HG02623 (cell line): ENCODE data around the gene CHPF.

Experiments
- ATAC-seq: cut with Tn5 transposase; IDR thresholded peaks from one replicate; pipeline ENCODE4 v1.9.1; 2021; ENCODE audit warnings: moderate library complexity; ENCODE audit not compliant: unreplicated experiment

CHPF gene

DNA sequence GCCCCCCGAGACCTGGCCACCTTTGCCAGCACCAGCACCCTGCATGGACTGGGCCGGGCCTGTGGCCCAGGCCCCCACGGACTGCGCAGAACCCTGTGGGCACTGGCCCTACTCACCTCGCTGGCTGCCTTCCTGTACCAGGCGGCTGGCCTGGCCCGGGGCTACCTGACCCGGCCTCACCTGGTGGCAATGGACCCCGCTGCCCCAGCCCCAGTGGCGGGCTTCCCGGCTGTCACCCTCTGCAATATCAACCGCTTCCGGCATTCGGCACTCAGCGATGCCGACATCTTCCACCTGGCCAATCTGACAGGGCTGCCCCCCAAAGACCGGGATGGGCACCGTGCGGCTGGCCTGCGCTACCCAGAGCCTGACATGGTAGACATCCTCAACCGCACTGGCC lies 28.8 kb downstream of the CHPF start:
- ATAC-seq = no peak

DNA sequence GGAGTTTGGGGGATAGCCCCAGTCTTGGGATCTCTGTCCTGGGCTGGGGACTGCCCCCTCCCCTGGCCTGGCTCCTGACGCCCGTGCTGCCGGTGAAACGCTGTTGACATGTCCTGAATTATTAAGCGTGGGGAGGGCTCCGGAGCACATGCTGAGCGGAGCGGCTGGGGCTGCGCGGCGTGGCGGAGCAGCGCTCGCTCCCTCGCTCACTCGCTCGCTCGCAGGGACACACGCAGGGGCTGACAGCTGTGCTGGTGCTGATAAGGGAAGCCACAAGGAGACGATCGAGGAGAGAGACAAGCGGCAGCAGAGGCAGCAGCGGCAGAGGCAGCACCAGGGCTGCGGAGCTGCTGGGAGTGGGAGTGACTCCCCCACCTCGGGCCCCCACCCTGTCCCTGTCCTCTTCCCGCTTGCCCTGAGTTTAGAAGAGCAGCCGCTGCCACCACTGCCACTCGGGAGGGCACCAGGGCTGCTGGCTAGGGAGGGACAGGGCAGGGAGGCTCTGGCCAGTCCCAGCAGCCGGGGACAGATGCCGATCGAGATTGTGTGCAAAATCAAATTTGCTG lies 29.3 kb downstream of the CHPF start, which contains the start of gene ASIC4:
Gene ASIC4 (plus strand): TSS at position 287 of the 566 bp plus-strand sequence. CDS start 243 bp downstream, at position 530.
- ATAC-seq = no peak

DNA sequence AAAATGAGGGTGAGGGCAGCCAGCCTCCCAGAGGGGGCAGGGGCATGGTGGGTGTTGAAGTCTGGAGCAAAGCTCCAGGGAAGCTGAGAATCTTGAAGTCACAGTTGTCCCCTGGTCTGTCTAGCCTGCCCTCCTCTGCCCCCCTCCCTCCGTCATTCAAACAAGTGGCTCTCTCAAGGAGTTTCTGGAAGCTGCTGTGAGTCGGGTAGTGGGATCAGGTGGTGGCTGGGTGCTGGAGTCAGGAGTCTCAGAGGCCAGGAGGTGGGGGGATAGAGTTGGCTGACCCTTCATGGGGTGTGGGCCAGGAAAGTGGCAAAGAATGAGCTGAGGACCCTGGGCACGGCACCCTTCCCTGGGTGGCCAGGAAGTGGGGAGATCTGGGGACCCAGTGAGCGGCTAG lies 29.8 kb downstream of the CHPF start:
- ATAC-seq = no peak

DNA sequence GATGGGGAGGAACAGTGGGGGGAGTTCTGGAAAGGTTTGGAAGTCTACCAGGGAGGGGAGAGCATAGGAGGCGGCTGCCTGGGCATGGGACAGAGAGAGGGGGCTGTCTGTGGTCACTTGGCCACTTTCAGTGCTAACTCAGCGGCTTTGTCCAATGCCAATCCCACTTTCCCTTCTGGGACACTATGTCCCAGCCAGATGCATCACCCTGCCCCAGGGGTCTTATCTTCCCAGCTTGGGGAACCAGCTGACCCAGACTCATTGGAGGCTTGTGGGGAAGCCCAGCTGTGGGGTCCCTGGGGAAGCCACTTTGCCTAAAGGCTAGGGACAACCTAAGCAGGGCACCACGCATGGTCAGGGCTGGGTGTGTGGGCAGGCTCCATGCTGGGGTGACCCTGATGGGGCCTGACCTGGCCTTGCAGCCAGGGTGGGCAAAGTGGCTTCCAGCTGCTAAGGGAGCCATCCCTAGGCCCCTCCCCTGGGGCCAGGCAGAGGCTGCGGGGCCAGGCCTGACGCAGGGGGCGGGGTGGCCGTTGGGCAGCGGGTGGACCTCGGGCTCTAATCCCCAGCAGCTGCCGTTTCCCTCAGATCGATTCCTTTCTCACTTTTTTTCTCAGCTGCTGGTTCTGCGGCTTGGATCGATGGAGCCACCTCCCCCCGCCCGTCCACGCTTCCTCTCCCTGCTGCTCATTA lies 30.9 kb downstream of the CHPF start:
- no peak for ATAC-seq

DNA sequence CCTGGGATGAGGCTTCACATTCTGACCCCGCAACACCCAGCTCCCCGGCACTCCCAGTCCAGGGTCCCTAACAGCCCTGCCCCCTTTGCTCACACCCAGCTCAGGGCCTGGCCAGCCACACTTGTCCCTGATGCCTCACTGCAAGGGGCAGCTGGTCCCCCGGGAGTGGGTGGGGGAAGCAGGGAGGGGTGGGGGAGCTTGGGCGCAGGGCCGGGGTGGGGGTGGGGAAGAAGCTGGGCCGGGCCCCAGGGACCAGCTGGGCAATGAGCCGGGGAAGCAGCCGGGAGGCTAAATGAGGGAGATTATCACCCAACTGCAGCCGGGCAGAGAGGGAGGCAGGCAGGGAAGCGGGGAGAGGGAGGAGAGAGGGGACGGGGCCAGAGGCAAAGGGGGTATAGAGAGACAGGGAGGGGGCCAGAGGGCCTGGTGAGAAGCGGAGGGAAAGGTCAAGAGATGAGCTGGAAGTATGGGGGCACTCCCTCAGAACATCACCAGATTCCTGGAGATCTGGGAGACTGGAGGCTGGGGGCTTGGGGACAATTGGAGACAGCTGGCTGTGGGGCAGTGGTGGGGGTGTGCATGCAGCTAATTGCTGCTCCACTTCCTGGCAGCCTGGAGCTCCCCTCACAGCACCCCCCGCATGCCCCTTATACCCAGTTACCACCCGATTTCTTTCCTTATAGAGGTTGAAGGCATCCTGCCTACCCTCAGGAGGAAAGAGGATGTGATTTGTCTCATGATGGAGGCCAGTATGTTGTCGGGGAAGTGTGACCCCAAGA lies 31.9 kb downstream of the CHPF start:
- no peak for ATAC-seq

DNA sequence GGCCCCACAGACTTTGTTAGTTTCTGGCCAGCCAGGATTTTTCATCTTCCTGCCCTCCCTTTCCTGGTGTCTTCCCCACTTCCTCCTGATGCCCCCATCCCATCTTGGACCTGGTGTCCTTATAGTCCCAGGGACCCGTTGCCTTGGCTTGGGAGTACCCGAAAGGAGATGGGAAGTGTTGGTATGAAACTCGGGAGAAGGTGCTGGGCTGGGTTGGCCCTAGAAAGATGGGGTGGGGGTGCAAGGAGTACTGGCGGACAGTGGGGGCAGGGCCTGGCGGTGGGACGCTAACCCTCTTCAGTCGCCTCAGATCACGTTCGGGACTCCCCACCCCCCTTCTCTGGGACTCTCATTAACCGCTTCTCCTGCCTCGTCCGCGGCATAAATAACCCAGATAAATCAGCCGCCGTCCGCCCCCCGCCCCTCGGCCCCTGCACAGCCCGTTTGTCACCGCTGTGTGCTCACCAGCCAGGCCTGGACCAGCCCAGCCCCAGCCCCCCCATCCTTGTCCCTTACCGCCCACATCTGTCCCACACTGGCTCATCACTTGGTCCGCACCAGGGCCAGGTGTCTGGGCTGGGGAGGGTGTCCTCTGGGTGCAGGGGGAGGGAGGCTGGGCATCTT lies 33.0 kb downstream of the CHPF start:
- no peak for ATAC-seq

DNA sequence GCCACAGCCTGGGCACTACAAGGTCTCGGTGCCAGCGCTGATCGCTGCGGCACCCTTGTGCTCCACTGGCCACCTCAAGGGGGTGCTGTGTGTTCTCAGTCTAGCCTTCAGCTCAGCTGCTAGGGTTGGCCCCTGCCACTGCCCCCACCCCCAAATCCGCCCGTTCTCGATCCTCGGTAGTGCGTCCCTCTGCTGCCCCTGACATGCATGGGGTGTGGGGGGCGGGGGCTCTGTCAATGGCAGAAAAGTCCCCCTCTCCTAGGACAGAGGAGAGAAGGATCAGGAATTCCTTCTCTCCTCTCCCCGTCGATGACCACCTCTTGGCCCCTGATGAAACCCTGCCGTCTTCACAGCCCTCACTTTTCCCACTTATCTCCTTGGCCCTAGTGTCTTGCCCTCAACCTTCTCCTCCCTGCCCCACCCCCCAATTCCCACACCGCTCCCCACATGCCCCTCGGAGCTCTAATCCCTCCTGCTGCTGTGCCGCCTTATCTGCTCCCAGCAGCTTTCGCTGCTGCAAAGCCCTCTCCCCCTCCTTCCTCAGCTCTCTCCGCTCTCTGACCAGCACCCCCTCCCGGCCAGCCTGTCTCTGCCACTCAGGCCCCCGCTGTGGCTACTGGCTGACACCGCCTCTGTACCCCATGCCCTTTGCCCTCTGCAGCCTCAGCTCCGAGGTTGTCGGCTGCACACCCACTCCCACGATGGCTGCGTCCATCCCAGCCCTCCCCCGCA lies 33.7 kb downstream of the CHPF start:
- peak; percentile 46 for ATAC-seq

DNA sequence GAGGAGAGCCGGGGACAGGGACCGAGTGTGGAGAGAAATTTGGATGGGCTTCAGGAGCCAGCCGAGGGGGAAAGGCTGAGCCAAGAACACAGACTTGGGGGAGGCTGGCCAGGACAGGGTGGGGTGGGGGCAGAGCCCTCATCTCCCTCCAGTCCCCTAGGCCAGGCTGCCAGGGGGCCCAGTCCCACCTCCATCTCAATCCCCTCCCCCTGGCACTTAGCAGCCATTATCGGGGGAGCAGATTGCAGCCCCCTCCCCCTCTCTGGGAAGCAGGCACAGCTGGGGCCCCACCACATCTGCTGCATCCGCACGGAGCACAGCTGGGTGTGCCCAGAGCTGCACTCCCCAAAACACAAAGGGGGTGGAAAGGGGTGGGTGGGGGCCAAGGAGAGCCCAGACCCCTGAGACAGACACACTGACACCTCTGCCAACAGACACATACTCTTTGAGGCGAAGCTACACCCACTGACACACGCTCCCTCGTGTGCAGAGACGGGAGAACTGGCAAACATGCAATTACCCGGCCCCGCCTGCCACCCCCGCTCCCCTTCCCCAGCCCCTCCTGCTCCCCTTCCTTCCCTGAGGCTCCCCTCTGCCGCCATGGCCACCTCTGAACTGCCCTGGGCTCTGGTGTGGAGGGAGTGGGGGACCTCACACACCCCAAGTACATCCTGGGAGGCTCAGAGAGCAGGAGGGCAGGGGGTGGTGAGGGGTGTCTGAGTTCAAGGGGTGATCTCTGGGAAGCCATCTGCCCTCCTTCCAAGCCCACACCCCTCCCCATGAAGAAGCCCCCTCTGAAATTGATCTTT lies 34.4 kb downstream of the CHPF start:
- peak; percentile 10 for ATAC-seq

DNA sequence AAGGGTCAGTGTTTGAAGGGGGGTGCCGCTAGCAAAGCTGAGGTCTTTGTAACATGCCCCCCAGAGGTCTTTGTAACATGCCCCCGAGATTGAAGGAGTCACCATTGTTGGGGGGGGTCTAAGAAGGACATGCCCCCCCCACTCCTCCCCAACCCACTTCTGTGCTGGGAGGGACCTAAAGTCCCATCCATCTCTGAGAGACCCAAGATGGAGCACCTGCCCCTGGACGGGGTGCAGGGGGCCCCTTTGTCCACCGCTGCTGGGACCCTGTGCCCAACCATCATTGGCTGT lies 35.2 kb downstream of the CHPF start:
- ATAC-seq = no peak

DNA sequence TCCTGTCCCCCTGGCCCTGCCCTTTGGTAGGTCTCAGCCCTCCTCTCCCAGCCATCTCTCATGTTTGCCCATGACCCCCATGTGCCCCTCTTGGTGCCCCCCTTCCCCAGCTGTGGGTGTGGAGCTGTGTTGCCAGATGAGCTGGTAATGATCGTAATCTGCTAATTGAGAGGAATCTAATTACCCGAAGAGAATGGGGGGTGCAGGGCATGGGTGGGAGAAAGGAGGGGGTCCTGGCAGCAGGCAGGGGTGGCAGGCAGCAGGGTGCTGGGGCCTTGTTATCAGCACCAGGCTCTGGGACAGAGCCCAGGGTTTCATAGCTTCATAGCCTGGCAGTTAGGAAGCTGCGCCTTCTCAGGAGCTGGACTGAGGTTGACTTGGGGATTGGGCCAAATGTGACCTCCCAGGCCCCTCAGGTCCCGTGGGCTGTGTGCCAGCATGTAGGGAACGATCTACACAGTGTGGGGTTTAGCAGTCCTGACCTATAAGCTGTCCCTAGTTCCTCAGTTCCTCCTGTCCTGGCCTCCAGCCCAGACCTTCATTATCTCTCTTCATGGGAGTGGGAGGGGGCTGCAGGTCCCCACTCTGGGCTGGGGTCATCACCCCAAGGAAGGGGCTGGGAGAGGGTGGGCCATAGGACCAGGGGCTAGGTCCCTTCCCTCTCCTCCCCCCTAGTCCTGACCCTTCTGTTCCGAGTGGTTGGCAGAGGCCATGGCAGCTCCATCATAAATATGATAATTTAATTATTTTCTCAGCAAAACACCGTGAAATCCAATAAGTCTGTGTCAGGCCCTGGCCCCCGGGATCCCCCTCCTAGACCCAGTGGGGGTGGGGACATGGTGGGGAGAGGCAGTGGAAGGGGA lies 35.8 kb downstream of the CHPF start:
- ATAC-seq = no peak

DNA sequence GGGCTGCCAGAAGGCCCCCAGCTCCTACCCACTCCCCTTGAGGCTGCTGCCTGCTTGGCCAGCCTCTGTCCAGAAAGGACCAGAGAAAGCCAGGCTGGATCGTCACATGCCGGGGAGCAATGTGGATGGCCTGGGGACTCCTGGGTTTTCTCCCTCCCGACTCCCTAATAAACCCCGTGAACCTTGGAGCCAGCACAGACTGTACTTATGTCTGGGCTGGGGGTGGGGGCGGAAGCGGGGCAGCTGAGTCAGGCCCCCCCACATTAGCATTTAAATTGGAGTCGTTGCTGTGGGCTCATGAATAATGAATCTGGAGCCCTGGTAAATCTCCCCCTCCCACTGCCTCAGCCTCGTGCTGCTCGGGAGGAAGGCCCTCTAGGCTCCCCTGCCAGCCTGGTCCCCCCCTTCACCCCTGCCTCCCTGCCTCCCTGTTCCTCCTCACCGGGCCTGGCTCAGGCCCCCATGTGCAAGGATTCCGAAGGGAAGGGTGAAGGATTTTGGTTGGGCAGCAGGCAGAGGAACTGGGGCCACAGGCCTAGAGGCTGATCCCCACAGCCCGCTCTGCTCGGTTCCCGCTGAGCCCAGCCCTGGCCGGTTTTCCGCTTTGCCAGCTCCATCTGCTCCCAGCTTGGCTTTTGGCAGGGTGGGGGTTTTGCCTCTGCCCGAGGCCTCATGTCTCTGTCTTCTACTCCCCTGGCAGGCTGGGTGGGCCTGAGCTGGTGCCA lies 36.6 kb downstream of the CHPF start:
- ATAC-seq = no peak

DNA sequence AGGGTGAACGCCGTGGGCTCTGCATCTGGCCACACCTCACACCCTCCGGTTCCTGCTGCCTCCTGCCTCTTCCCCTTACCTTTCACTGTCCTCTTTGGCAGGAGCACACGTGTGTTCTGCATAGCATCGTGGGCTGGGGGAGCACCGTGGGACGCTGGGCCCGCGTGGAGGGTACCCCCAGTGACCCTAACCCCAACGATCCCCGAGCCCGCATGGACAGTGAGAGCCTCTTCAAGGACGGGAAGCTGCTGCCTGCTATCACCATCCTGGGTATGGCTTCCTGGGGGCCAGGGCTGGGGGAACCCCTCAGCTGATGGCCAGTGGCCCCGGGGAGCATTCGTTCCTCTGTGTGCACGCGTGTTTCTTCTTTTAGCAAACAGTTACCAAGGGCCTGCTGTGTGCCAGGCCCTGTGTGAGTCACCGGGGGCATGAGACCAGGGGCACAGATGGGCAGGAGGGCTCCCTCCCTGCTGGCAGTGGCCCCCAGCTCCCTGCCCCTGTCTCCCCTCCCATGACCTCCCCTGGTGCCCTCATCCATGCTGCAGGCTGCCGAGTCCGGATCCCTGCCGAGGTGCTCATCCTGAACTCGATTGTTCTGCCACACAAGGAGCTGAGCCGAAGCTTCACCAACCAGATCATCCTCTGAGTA lies 37.3 kb downstream of the CHPF start:
- ATAC-seq = no peak

DNA sequence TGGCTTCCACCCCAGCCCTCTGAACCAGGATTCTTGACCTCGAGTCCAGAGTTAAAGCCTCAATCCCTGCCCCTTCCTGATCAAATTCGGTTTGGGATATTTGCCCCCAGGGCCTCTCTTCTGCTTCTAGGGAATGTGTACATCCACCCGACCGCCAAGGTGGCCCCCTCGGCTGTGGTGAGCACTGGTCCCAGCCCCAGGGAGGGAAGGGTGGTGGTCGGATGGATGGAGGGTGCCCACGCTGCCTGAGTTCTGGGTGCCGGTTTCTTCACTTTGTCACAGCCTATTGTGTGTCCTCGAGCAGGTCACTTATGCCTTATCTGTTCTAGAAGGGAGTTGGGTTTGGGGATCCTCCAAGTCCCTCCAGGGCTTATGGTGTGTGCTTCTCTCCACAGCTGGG lies 38.0 kb downstream of the CHPF start:
- ATAC-seq = no peak

DNA sequence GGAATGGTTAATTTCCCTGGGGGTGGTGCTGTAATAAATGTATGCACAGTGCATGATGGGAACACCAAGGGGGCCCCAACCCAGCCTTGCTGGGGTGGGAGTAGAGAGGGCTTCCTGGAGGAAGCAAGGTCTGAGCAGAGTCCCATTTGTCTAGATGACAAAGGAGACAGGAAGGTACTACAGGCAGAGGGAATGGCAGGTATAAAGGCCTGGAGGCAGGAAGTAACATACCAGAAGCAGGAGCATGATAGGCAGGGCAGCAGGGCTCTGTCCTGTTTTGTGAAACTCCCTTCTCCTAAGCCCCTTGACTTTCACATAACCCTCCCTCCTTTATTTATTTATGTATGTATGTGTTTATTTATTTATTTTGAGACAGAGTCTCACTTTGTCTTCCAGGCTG lies 41.0 kb downstream of the CHPF start:
- ATAC-seq = no peak

DNA sequence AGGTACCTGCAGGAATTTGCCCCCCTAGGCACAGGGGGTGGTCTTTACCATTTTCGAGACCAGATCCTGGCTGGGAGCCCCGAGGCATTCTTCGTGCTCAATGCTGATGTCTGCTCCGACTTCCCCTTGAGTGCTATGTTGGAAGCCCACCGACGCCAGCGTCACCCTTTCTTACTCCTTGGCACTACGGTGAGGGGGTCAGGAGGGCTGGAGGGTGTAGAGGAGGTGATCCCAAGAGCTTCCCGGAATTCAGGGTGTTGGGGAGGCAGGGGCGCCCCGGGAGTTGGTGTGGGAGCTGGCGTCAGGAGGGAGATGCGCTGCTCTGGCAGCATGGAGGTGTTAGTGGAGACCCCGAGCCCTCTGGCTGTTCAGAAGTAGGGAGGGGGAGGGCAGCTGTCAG lies 41.8 kb downstream of the CHPF start:
- no peak for ATAC-seq

DNA sequence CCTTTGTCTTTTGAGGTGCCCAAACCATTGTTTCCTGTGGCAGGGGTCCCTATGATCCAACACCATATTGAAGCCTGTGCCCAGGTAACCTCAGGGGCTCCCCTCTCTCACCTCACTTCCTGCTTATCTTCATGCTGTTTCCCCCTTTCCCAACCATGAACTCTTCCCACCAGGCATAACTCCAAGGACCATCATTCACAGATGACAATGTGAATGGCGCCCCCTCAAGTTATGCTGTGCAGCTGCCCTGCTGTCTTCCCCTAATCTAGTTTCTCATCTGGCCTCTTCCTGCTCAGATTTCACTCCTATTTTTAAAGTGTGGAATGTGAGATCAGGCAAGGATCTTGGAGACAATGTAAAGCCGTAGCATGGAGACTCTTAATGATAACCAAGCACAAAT lies 43.5 kb downstream of the CHPF start:
- no peak for ATAC-seq

DNA sequence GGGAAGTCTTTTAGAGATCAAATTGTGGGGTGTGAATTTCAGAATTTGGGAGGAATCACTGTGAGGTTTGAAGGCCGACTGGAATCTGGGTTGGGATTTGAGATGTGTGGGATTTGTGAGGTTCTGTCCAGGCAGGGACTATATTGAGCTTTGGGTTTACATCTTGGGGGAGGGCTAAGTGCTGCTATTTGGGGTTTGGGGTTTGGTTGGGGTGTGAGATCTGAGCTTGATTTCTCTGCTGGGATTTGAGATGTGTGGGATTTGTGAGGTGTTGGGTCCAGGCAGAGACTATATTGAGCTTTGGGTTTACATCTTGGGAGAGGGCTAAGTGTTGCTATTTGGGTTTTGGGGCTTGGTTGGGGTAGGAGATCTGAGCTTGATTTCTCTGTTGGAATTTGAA lies 44.1 kb downstream of the CHPF start:
- ATAC-seq = no peak

DNA sequence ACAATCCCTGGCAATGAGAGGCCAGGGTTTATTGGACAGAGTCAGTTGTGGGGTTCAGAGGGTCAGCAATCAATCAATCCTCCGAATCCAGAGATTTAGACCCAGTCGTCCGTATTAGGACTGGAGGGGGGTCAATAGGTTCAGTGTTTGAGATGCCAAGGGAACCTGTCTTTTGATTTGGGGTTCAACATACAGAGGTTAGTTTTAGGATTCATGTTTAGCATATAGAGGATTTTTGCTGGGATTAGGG lies 44.6 kb downstream of the CHPF start:
- ATAC-seq = no peak
